PC-9 (cell line): ENCODE data around the gene CAPN15. TPM values are rescaled to one million over a fixed set of nuclear protein-coding genes. Genes with fewer than 3 reads are reported as not detected.

Source experiments
- BruUV-seq: library from RNA; stranded (reverse); fragments of 400-500 nt; replicated peaks from 2 replicates; lab custom pipeline; 2021; lab: Mats Ljungman, UMichigan
- CTCF ChIA-PET: fragments of 300-600 bp; sonication (Branson Sonifier 250); formaldehyde crosslinking; loops from one replicate; lab custom pipeline; 2022; ENCODE audit warnings: antibody characterized with exemption; lab: Charles Lee
- POLR2A ChIA-PET: fragments of 300-600 bp; sonication (Branson Sonifier 250); formaldehyde crosslinking; loops from one replicate; lab custom pipeline; 2022; ENCODE audit warnings: antibody characterized with exemption; ENCODE audit not compliant: unreplicated experiment; lab: Charles Lee
- DNase-seq, 2 experiments: peaks; one replicate each; pipeline versions ENCODE4 v3.0.0 to v3.0.0-alpha.2; 2015 to 2022; ENCODE audit warnings: mixed read lengths in 1 of 2
- H2AFZ ChIP-seq: fragments of 200-600 bp; sonication (generic); 2 replicates; pipeline ENCODE4 v1.8.1; 2017; ENCODE audit warnings: antibody characterized with exemption
- H3F3A ChIP-seq: fragments of 200-600 bp; sonication (generic); 2 replicates; pipeline ENCODE4 v1.8.1; 2017; ENCODE audit warnings: antibody characterized with exemption, mild to moderate bottlenecking, low read depth; ENCODE audit not compliant: insufficient read depth
- H3K27ac ChIP-seq: fragments of 200-600 bp; sonication (generic); 2 replicates; pipeline ENCODE4 v1.6.1; 2016; ENCODE audit warnings: mixed run types
- H3K27me3 ChIP-seq: fragments of 200-600 bp; sonication (generic); 2 replicates; pipeline ENCODE4 v1.6.1; 2016; ENCODE audit warnings: low read depth, mixed run types; ENCODE audit not compliant: insufficient read depth
- H3K36me3 ChIP-seq: fragments of 200-600 bp; sonication (generic); 2 replicates; pipeline ENCODE4 v1.6.1; 2016; ENCODE audit warnings: low read depth, mixed run types
- H3K4me1 ChIP-seq: fragments of 200-600 bp; sonication (generic); replicated peaks from 2 replicates; pipeline ENCODE4 v1.6.1; 2016; ENCODE audit warnings: mixed run types; ENCODE audit not compliant: insufficient read depth
- H3K4me2 ChIP-seq: fragments of 200-600 bp; sonication (generic); 2 replicates; pipeline ENCODE4 v1.6.1; 2017; ENCODE audit warnings: mixed run types
- H3K4me3 ChIP-seq: fragments of 200-600 bp; sonication (generic); 2 replicates; pipeline ENCODE4 v1.6.1; 2016; ENCODE audit warnings: mixed run types
- H3K79me2 ChIP-seq: fragments of 200-600 bp; sonication (generic); 2 replicates; pipeline ENCODE4 v1.6.1; 2017; ENCODE audit warnings: low read depth, mixed run types
- H3K9me2 ChIP-seq: fragments of 200-600 bp; sonication (generic); 2 replicates; pipeline ENCODE4 v1.8.1; 2017; ENCODE audit warnings: mild to moderate bottlenecking; ENCODE audit not compliant: insufficient read depth
- H3K9me3 ChIP-seq: fragments of 200-600 bp; sonication (generic); 2 replicates; pipeline ENCODE4 v1.8.1; 2016; ENCODE audit warnings: low read depth; ENCODE audit not compliant: insufficient read depth
- H4K20me1 ChIP-seq: fragments of 200-600 bp; sonication (generic); 2 replicates; pipeline ENCODE4 v1.8.1; 2017; ENCODE audit not compliant: insufficient read depth
- EZH2 ChIP-seq: fragments of 200-600 bp; sonication (generic); IDR thresholded peaks from 2 replicates; pipeline ENCODE4 v1.8.0; 2017; ENCODE audit warnings: antibody characterized with exemption, low read depth
- intact Hi-C: fragments of 100-400 bp; cut with micrococcal nuclease; formaldehyde crosslinking; loops from one replicate; pipeline ENCODE4 v1.10.0; 2022; ENCODE audit not compliant: unreplicated experiment
- total RNA-seq: library from RNA; stranded (reverse); gene quantifications from 2 replicates; pipeline ENCODE4 v1.2.3, GENCODE V29; 2021
- TF ChIP-seq, protein P1 (sequence below): fragments of 200-600 bp; sonication (generic); conservative IDR thresholded peaks from 2 replicates; pipeline ENCODE4 v1.6.1; 2017; ENCODE audit warnings: mixed run types, antibody characterized with exemption, mild to moderate bottlenecking, moderate library complexity

The CAPN15 gene
- total RNA-seq, 1 experiment from 2014 or later, result 66.8 TPM

DNA sequence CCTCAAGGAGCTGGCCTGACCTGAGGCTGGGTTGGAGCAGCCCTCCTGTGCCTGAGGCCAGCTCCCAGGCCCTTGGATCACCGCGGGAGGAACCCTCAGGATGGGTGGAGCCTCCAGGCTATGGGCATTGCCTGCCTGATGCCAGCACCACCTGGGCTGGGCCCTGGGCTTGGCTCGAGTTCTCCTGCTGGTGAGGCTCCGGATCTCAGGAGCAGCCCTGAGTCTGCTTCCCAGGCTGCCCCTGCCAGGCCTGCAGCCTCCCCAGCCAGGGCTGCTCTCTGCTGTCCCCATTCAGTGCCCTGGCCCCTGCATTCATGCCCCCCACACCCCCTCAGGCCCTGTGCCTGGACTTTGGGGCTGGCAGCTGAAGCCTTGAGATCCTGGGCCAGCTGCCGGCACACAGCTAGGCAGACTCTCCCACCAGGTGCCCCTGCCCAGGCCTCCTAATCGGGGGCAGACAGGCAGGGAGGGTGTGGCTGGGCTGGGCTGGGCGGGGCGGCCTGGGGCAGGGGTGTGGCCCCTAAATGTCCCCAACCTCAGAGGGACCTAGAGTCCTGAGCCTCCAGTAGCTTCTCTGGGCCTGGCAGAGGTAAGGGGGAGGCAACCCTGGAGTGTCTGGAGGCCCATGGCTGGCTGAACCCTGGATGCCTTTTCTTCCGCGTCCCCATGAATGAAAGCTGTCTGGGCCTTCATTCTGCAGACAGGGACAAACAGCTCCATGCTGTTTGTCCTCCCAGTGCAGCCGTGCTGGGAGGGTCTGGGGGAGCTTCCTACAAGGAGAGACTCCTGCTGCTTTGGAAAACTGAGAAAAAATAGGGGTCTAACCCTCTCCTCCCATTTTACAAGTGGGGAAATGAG, 41.1 kb downstream of the CAPN15 start:
- Histone ChIP-seq H2AFZ (no peak overlapping the region), H3K27me3 (no peaks in the 10 kb centered on the region), H3K4me3 (peak overlapping the region; percentile 66; the same call in 1 of the 2 replicates), H3K9me3 (no peaks in the 10 kb centered on the region), H3K27ac (no peak overlapping the region), H3F3A (no peaks in the 10 kb centered on the region; the same call in 1 of the 2 replicates), H4K20me1 (peaks cover 5% of the 10 kb centered on the region; the same call in 1 of the 2 replicates), H3K4me1 (peaks cover 11% of the 10 kb centered on the region), H3K4me2 (peak overlapping the region; percentile 87), H3K9me2 (no peaks in the 10 kb centered on the region), H3K79me2 (peaks cover 17% of the 10 kb centered on the region), H3K36me3 (no peaks in the 10 kb centered on the region)
- POLR2A ChIA-PET, result interaction anchor here (0.6 to 0.9 kb wide), 2 partner anchors 33 to 113 kb away, joined by 5 to 7 read pairs; no protein-coding TSS in a partner anchor
- CTCF ChIA-PET, result no interaction called here
- DNase-seq, result peak in 1 of 2 experiments; percentile 58
- intact Hi-C loops, result loop anchor here (2.0 kb wide), 1 partner anchor 34 kb away; no protein-coding TSS in a partner anchor
- no peak for TF ChIP-seq EZH2
- TF ChIP-seq, protein P1, sequence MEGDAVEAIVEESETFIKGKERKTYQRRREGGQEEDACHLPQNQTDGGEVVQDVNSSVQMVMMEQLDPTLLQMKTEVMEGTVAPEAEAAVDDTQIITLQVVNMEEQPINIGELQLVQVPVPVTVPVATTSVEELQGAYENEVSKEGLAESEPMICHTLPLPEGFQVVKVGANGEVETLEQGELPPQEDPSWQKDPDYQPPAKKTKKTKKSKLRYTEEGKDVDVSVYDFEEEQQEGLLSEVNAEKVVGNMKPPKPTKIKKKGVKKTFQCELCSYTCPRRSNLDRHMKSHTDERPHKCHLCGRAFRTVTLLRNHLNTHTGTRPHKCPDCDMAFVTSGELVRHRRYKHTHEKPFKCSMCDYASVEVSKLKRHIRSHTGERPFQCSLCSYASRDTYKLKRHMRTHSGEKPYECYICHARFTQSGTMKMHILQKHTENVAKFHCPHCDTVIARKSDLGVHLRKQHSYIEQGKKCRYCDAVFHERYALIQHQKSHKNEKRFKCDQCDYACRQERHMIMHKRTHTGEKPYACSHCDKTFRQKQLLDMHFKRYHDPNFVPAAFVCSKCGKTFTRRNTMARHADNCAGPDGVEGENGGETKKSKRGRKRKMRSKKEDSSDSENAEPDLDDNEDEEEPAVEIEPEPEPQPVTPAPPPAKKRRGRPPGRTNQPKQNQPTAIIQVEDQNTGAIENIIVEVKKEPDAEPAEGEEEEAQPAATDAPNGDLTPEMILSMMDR, result no peak
- BruUV-seq, result no TSS peak

DNA sequence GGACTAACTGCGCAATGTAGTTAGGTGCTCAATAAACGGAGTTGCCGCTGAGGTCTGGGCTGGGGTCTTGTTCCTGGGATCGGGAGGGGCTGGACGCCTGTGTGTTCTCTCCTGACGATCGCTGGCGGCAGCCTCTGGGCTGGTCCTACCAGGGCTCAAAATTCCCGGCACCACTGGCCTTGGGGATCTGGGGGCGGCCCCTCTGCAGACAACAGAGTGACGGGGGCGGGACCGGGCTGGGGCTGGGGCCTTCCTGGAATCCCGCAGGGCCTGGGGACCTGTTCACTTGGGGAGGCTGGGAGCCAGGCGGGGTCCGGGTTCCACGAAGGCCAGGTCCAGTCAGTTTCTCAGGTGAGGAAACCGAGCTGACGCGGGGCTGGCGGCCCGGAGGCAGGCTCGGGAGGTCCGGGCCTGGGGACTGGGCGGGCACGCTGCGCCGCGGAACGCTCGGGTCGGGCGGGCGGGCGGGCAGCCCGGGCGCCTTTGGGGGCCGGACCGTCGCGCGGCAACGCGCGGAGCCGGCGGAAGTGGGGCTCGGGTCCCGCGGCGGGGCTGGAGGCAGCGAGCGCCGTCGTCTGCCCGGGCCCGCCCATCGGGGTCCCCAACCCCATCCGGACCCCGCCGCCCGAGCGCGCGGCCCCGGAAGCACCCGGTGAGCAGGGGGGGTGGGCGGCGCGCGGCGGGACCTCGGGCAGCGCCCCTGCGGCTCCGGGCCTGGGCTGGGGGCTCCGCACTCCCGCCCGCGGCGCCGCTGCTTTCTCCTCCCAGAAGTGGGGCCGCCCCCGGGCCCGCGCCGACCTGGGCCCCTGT, 42.1 kb downstream of the CAPN15 start, which contains the start of gene PIGQ:
TSS of gene PIGQ (plus strand) at position 524 of the 810 bp plus-strand sequence. CDS start 4,107 bp downstream, outside the sequence.
- ChIA-PET CTCF (no interaction called here), POLR2A (interaction anchor here (0.6 to 0.9 kb wide), 5 partner anchors 34 to 187 kb away, joined by 3 to 7 read pairs (median 5); no protein-coding TSS in a partner anchor)
- TF ChIP-seq EZH2, result no peak
- TF ChIP-seq, protein P1, result no peak
- Histone ChIP-seq H2AFZ (peak within 1 kb of the TSS; percentile 88), H3K27ac (no peak within 1 kb of the TSS), H3K9me2 (no peaks in the 10 kb centered on the region), H3K9me3 (no peaks in the 10 kb centered on the region), H4K20me1 (peaks cover 5% of the 10 kb centered on the region; the same call in 1 of the 2 replicates), H3K4me1 (peaks cover 11% of the 10 kb centered on the region), H3K36me3 (no peaks in the 10 kb centered on the region), H3K4me3 (peak within 1 kb of the TSS; percentile 84), H3K79me2 (peaks cover 17% of the 10 kb centered on the region), H3K4me2 (peak within 1 kb of the TSS; percentile 87), H3F3A (no peaks in the 10 kb centered on the region; the same call in 1 of the 2 replicates), H3K27me3 (no peaks in the 10 kb centered on the region)
- BruUV-seq, result TSS peak; percentile 65
- DNase-seq, result peak in 1 of 2 experiments; percentile 72
- intact Hi-C loops, result loop anchor here (2.0 kb wide), 1 partner anchor 35 kb away; no protein-coding TSS in a partner anchor
